ENCODE results near the gene S100A6.

DNA sequence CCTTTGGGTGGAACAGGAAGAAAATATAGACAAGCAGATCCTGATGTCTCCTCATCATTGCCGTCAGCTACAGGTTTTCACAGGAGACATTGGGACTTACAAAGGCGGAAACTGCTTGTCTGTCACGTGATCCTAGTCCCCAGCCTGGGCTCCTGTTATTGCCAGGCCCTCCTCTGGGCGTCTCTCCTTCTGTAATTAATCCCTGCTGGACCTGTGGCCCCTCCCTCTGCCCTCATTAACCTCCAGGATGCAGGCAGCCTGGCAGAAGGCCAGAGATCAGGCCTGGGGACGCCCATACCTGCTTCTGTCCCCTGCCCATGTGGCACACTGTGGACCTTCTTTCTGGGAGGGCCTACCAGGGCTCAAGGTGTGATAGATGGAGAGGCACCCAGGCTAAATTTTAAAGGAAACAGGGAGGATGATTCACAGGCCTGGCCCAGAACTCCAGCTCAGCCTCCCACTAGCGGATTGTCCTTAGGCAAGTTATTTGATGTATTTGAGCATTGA, 2.6 kb upstream of the S100A6 start:
- no peak for TF ChIP-seq SUZ12 (IDR thresholded peaks at IDR 0.05; ENCODE audit: extremely low read depth, insufficient read depth, insufficient read length)
- TF ChIP-seq ZNF274 (IDR thresholded peaks at IDR 0.05; ENCODE audit: low read depth, low read length) = no peak
- no peak for TF ChIP-seq YY1 (IDR thresholded peaks at IDR 0.05; ENCODE audit: insufficient read depth, insufficient read length)

Data from NT2/D1 (cell line).